Frontal cortex (tissue), 4 donors: Measurements from ENCODE around the gene MATK. TPM values are rescaled to one million over a fixed set of nuclear protein-coding genes. Genes with fewer than 3 reads are reported as not detected.
"Not testable (repeated sequence)": the region's sequence is repeated elsewhere in the genome, so short reads cannot be mapped to it uniquely, and the experiment has no call there.

Experiments used
- DNase-seq, 2 donors: peaks; one replicate each; pipeline ENCODE4 v3.0.0; 2012; ENCODE audit warnings: low spot score in 2 of 2
- FAIRE-seq: peaks from 2 replicates; lab custom pipeline; 2012; peaks lifted over from hg19 to GRCh38; lab: Jason Lieb, UNC
- total RNA-seq: library from RNA; depleted of rRNA; stranded (reverse); fragments of >200 nt; gene quantifications from one replicate; pipeline ENCODE4 v1.2.3, GENCODE V29; 2014
- donor health status: control.
- donor health status: control.
- donor health status: control.

MATK gene
- total RNA-seq, 1 donor from 2014 or later, result 15.5 TPM

DNA sequence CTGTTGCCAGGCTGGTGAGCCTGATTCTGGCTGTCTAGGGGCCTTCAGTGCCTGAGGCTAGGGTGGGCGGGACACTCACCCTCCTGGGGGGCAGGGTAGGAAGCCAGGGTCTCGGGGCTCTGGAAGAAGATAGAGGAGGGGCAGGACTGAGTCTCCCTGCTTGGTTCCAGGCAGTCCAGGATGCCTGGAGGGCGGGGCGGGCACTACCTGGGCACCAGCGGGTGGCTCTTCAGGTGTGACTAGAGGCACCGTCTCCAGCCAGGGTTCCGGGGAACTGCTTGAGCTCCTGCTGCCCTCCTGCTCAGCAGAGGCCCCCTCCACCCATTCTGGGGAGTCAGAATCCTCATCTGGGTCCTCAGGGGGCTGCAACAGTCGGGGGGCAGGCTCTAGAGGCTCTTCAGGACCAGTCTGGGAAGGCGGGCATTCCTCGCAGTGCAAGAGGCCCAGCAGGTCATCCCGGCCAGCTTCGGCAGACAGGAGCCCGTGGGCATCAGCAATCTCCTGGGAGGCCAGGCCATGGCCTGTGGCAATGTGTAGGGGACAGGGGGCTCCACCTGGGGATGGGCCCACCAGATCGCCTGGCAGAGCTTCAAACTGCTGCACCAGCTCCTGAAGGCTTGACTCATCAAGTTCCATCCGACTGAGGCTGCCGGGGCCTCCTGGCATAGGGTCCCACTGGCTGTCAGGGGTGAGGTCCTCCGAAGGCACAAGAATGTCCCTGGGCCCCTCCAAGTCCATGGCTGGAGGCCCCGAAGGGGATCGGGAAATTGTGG lies 26.5 kb downstream of the MATK start:
- FAIRE-seq (no peak), DNase-seq (no peak)

DNA sequence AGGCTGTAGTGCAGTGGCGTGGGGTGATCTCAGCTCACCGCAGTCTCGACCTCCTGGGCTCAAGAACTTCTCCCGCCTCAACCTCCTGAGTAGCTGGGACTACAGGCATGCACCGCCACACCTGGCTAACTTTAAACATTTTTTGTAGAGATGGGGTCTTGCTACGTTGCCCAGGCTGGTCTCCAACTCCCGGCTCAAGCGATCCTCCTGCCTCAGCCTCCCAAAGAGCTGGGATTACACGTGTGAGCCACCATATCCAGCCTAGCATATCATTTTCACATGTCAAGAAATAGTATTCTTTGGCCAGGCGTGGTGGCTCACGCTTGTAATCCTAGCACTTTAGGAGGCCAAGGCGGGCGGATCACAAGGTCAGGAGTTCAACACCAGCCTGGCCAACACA lies 27.9 kb downstream of the MATK start:
- DNase-seq, FAIRE-seq: not testable (repeated sequence)

DNA sequence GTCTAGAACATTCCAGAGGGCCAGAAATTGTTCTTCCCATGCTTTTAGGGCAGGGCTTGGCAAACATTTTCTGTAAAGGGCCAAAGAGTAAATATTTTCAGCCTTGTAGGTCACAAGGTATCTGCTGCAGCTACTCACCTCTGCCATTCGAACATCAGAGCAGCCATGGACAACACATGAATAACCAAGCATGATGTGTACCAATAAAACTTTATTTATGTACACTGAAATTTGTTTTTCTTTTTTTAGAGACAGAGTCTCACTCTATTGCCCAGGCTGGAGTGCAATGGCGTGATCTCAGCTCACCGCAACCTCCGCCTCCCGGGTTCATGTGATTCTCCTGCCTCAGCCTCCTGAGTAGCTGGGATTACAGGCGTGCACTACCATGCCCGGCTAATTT lies 28.5 kb downstream of the MATK start:
- not testable (repeated sequence) for FAIRE-seq, DNase-seq

DNA sequence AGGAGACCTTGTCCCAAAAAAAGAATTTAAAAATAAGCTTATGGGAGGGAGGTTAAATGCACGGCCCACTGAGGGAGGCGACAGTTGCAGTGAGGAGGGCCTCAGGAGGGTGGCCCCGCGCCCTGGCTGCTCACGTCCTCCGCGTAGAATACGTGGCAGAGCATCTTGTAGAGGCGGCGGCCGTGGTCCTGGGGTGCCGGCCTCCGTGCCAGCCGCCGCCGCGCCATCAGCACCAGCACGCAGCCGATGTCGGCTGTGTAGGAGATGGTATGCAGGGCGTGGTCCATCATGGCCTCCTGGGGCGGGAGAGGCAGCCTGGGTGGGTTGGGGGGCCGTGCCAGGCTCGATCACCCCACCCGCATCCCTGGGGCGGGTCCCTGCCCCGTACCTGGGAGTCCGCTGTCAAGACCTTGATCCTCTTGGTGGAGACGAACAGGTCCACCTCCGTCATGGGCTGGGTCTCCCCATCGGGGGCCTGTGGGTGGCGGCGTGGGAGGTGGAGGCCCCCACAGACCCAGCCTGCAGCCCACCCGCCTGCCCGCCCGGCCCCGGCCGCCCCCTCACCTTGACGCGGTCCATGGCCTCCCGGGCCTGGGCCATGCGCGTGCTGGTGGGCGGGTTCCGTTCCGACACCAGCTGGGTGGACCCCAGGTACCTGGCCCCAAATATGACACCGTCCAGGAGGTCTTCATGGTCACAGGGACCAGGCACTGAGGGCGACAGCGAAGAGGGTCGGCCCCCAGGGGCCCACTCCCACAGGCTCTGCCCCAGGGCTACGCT lies 32.4 kb downstream of the MATK start:
- FAIRE-seq (no peak), DNase-seq (no peak)

DNA sequence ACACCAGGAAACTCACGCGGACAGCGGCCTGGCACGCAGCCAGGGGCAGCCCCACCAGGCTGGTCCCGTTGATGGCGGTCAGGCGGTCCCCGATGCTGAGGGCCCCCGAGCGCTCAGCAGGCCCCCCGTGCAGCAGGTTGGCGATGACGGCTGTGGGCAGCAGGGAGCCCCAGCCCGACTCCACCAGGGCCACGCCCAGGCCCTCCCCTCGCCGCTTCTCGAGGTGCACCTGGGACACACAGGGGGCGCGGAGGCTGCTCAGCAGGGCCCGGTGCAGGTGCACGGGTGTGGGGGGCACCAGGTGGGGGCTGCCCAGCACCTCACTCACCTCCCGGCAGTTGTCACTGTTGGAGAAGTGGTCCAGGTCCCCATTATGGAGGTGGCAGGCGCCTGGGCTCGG lies 33.7 kb downstream of the MATK start:
- FAIRE-seq (no peak), DNase-seq (no peak)

DNA sequence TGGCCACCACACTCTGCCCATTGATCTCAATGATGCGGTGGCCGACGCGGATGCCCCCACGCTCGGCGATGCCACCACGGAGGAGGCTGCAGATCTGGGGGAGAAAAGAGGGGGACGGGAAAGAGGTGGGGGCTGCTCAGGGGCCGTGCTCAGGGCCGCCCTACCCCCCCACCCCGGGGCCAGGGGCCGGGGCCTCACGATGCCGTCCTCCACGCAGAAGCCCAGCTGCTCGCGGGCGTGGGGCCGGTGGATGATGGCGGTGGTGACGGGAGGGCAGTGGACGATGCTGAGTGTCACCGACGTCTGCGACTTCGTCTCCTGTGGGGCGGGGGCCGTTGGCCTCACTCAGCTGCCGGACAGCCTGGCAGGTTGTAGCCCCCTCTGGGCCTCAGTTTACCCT lies 34.9 kb downstream of the MATK start:
- FAIRE-seq (no peak), DNase-seq (no peak)

DNA sequence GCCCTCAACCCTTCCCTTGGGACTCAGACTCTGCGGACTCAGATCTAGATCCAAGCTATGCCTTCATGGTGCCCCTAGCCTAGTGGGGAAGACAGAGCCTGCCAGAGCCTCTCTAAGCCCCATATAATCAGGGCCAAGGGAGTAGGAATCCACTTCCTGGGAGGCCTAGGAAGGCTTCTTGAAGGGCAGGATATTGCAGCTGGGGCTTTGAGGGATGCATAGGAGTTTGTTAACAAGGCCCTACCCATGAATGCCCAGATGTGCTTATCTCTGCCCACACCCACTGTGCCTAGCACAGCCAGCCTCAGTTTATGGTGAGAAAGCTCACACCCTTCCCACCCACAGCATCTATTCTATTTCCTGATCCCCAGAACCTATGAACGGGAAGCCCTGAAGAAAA lies 36.0 kb downstream of the MATK start:
- DNase-seq (no peak), FAIRE-seq (no peak)

DNA sequence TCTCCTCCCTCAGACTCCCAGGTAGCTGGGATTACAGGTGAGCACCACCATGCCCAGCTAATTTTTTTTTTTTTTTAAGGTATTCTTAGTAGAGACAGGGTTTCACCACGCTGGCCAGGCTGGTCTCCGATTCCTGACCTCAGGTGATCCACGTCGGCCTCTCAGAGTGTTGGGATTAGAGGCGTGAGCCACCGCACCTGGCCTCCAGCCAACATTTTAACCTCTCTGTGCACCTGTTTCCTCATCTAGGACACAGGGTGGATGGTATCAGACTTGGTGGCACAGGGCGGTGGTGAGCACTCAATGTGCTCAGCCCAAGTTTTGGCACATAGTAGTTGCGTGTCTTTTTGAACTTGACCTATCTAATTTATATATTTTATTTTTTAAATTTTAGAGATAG lies 37.2 kb downstream of the MATK start:
- no peak for FAIRE-seq
- no peak for DNase-seq

DNA sequence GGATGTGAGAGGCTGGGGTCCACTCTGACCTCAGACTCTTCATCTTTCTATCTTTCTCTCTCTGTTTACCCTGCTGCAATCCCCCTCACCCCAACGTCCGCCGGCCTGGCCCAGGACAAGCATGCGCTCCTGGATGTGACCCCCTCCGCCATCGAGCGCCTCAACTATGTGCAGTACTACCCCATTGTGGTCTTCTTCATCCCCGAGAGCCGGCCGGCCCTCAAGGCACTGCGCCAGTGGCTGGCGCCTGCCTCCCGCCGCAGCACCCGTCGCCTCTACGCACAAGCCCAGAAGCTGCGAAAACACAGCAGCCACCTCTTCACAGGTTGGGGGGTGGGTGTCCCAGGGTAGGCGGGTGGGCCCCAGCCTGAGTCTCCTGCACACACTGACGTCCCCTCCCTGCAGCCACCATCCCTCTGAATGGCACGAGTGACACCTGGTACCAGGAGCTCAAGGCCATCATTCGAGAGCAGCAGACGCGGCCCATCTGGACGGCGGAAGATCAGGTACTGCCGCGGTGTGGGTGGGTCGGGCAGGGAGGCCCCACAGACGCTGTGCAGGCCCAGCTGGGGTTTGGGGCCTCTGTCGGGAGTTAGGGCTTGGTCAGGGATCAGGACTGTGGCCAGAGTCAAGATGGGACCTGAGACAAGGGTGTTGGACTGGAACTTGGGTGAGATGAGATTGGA lies 39.7 kb downstream of the MATK start:
- FAIRE-seq (no peak), DNase-seq (no peak)

DNA sequence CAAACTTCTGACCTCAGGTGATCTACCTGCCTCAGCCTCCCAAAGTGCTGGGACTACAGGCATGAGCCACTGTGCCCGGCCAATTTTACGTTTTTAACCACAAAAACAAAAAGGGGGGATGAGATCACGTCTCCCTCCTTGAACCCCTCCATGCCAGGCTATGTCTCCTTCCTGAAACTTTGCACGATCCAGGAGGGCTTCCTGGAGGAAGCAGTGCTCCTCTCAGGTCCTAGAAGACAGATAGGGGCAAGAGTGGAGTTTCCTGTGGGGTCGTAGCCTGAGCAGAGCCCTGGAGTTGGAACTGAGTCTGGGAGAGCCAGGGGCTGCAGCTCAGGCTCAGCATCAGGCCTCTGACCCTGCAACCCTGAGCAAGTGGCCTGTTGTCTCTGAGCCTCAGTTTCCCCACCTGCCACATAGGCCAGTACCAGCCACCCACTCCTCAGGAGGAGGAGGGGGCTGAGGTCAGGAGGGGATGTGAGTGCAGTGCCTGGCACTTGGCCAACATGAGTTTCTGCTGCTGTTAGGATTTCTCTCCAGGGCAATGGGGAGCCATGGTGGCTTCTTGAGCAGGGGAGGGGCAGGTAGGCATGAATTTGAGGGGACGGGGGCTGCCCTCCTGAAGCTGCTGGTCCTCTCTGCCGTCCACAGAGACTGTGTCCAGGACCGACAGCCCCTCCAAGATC lies 40.7 kb downstream of the MATK start:
- DNase-seq, result no peak
- FAIRE-seq, result no peak

DNA sequence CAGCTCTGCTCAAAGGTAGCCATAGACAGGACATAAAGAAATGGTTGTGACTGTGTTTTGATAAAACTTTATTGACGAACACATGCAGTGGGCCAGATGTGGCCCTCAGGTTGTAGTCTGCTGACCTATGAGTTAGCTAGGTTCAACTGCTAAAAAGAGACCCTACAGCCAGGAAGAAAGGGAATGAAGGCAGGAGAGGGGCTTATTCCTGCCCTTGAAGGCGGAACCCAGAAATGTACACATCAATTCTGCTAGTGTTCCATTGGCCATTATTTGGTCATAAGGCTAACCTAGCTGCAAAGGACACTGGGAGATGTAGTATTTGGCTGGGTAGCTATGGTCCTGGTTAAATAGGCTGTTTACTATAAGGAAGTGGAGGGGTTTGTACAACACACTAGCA lies 42.7 kb downstream of the MATK start:
- FAIRE-seq, result no peak
- DNase-seq, result no peak

DNA sequence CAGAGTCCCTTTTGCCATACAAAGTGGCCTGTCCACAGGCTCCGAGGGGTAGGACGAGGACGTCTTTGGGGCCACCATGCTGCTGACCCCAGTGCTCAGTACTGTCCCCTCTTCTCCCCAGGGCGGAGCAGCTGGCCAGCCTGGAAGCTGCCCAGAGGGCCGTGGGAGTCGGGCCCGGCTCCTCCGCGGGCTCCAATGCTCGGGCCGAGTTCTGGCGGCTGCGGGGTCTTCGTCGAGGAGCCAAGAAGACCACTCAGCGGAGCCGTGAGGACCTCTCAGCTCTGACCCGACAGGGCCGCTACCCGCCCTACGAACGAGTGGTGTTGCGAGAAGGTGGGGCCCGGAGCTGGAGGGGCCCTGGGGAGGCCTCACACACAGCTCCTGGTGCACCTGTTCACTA lies 45.8 kb downstream of the MATK start:
- FAIRE-seq, result no peak

DNA sequence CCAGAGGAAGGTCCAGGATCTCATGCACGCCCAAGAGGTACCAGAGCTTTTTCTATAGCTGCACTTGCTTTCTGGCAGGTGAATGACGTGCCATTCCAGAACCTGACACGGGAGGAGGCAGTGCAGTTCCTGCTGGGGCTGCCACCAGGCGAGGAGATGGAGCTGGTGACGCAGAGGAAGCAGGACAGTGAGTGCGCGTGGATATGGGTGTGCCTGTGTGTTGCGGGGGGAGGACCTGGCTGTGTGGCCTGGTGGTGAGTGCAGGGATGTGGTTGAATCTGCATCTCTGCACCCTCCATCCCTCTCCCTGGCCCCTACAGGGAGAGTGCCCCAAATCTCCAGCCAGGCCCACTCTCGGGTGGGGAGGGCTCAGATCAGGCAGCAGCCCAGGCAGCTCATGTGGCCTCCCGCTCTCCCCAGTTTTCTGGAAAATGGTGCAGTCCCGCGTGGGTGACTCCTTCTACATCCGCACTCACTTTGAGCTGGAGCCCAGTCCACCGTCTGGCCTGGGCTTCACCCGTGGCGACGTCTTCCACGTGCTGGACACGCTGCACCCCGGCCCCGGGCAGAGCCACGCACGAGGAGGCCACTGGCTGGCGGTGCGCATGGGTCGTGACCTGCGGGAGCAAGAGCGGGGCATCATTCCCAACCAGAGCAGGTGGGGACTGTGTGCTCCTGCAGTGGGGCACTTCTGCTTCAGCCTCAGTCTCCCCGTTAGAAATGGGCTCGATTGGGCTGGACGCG lies 47.5 kb downstream of the MATK start:
- DNase-seq (no peak), FAIRE-seq (no peak)

More for the DNA sequence above, 45.8 kb downstream of the MATK start:
- DNase-seq, result no peak

DNA sequence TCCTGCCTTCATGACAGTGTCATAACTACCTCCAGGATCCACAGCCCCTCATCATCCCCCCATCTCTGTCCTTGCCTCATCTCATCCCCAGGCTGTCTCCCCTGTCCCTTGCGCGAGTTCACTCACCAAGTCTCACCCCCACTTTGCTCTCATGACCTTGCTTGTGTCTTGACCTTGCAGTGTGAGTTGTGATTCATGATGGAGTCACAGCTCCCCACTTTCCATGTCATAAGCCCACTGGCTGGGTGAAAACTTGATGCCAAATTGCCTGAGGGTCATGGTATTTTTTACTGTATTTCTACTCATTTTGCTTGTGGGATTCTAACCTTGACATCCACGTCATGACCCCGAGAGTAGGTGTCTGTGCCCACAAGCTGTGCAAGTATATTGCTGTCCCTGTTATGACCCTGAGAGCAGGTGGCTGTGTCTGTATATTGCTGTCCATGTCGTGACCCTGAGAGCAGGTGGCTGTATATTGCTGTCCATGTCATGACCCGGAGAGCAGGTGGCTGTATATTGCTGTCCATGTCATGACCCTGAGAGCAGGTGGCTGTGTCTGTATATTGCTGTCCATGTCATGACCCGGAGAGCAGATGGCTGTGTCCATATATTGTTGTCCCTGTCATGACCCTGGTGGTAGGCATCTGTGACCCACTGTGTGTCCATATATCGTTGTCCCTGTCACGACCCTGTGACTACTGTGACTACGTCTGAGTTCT lies 48.5 kb downstream of the MATK start:
- FAIRE-seq (no peak), DNase-seq (no peak)

DNA sequence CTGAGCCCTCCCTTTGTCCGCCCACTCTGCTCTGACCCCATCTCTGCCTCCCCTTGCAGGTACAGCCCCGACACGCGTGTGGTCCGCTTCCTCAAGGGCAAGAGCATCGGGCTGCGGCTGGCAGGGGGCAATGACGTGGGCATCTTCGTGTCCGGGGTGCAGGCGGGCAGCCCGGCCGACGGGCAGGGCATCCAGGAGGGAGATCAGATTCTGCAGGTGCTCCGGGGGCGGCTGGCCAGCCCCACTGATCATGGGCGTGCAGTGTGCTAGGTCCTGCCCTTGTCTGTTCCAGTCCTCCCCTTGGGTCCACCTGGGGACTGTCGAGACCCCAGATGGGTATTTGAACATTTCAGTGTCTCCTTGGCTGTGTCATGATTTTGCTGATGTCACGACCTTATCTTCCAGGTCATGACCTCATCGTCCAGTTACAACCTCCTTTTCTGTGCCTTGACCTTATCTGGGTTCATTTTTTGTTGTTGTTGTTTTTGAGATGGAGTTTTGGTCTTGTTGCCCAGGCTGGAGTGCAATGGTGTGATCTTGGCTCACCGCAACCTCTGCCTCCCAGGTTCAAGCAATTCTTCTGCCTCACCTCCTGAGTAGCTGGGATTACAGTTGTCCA lies 50.0 kb downstream of the MATK start:
- DNase-seq (no peak), FAIRE-seq (no peak)

DNA sequence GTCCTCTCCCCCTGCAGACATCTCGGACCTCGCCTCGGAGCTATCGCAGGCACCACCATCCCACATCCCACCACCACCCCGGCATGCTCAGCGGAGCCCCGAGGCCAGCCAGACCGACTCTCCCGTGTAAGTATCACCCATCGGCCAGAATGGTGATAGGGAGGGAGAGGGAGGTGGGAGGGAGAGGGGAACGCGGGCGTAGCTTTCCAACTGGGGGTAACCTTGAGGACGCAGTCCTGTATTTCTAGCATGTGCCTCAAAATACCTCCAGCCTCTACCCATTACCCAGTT lies 51.9 kb downstream of the MATK start:
- no peak for DNase-seq
- FAIRE-seq, result no peak

DNA sequence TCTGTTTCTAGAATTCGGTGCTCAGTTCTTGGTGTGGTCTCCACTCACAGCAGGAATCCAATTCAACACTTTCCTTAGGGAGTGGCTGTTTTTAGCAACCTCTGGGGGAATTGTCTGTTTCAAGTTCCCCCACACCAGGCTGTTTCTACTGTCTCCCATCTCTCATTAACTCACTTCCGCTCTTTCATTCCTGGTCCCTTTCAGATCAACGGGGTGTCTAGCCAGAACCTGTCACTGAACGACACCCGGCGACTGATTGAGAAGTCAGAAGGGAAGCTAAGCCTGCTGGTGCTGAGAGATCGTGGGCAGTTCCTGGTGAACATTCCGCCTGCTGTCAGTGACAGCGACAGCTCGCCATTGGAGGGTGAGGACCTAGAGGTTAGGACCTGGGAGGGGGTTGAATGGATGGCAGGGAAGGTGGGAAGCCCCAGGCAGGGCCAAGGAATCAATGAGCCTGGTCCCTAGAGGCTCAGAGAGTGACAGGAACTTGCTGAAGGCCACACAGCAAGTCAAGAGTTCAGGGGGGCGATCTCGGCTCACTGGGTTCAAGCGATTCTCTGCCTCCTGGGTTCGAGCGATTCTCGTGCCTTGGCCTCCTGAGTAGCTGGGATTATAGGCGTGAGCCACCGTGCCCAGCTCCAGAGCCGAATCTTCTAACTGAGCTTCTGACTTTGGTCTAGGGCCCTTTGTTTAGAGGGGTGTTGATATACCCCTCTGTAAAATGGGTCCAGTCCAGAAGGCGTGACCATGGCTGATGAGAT lies 52.5 kb downstream of the MATK start:
- DNase-seq, result no peak
- FAIRE-seq, result no peak

DNA sequence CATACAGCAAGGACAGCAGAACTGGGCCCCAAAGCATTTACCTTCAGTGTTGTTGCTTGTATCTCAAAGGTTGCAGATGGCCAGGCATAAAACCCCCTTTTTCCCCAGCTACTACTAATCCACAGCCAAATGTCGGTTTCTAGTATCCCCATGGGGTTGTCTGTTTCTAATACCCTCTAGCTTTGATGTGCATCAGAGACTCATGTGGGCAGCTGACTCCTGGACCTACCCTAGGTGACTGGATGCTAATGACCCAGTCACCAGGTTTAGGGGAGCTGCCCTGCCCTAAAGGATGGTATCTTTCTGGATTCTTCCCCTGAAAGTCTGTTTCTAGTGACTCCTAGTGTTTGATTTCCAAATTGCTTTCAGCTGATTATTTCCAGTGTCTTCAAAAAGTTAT lies 54.1 kb downstream of the MATK start:
- FAIRE-seq, result no peak
- DNase-seq, result no peak
